ENCODE measurements around the gene ICAM2. TPM values are rescaled to one million over a fixed set of nuclear protein-coding genes. Genes with fewer than 3 reads are reported as not detected.

Gene ICAM2
- polyA plus RNA-seq, 1 of the 3 experiments (the other 2 are of a cell fraction), result 0.08 TPM

GRCh38 chr17:63974594-63975192 is 45.7 kb downstream of the ICAM2 start:
- Histone ChIP-seq H3K4me2 (peak overlapping the region; percentile 56), H3K9me2 (no peaks in the 10 kb centered on the region), H3F3A (replicated peaks; ENCODE audit: insufficient read depth) (no peaks in the 10 kb centered on the region), H3K4me1 (ENCODE audit: control insufficient read depth in 1 of 2, insufficient read depth in 2 of 2, low read depth in 1 of 2, low read length in 1 of 2) (peaks cover 8 to 12% of the 10 kb centered on the region in 2 experiments; a peak in 3 of 4 replicates), H3K27me3 (ENCODE audit: insufficient read depth) (no peaks in the 10 kb centered on the region), H3K4me3 (ENCODE audit: low read depth in 2 of 2, low read length in 1 of 2) (peak overlapping the region in 1 of 2 experiments; percentile 0; a peak in 1 of 4 replicates), H4K20me1 (ENCODE audit: insufficient read depth) (no peaks in the 10 kb centered on the region), H3K27ac (ENCODE audit: low read depth in 2 of 2, low read length in 1 of 2) (peak overlapping the region in 1 of 2 experiments; percentile 16; a peak in 1 of 4 replicates), H3K79me2 (ENCODE audit: insufficient read depth) (no peaks in the 10 kb centered on the region), H3K9ac (no peak overlapping the region), H3K9me3 (no peaks in the 10 kb centered on the region), H2AFZ (ENCODE audit: low read depth) (no peak overlapping the region), H3K36me3 (replicated peaks in 1 of 2; ENCODE audit: control insufficient read depth in 1 of 2, insufficient read depth in 2 of 2, low read length in 1 of 2) (no peaks in the 10 kb centered on the region)
- ChIA-PET CTCF (interaction anchor here (1.0 to 7.8 kb wide), 10 partner anchors 9 to 109 kb away, joined by 3 to 56 read pairs (median 6); partner anchors contain the start of genes CSHL1 and GH1), POLR2A (no interaction called here)
- no peak for DNase-seq
- TF ChIP-seq NRF1 (IDR thresholded peaks at IDR 0.05; ENCODE audit: low read depth, low read length) (no peak), TEAD4 (IDR thresholded peaks at IDR 0.05; ENCODE audit: borderline replicate concordance, insufficient read depth) (no peak), TCF12 (IDR thresholded peaks at IDR 0.05) (peak; percentile 47; the same call in 1 of the 2 replicates), RCOR1 (IDR thresholded peaks at IDR 0.05; ENCODE audit: low read length) (no peak), SIN3A (IDR thresholded peaks at IDR 0.05; ENCODE audit: borderline replicate concordance, low read depth, low read length) (no peak), NFIC (IDR thresholded peaks at IDR 0.05; ENCODE audit: borderline replicate concordance) (peak; percentile 44; the same call in 1 of the 2 replicates), RFX5 (IDR thresholded peaks at IDR 0.05; ENCODE audit: low read length) (no peak), ZBTB33 (IDR thresholded peaks at IDR 0.05; ENCODE audit: borderline replicate concordance, low read depth) (no peak), POLR2AphosphoS5 (IDR thresholded peaks at IDR 0.05; ENCODE audit: low read depth, low read length) (no peak), FOXJ3 (CRISPR knock-in tag; IDR thresholded peaks at IDR 0.05) (no peak), IRF3 (IDR thresholded peaks at IDR 0.05; ENCODE audit: low read depth, low read length) (no peak), MXI1 (IDR thresholded peaks at IDR 0.05; ENCODE audit: low read depth, low read length) (no peak), EP300 (IDR thresholded peaks at IDR 0.05; ENCODE audit: borderline replicate concordance in 1 of 2, low read depth in 1 of 2, low read length in 1 of 2) (no peak), SMC3 (IDR thresholded peaks at IDR 0.05; ENCODE audit: low read depth, low read length) (no peak), ELF1 (IDR thresholded peaks at IDR 0.05) (no peak), FOXM1 (IDR thresholded peaks at IDR 0.05; ENCODE audit: low read depth) (no peak), GATA2 (CRISPR knock-in tag; IDR thresholded peaks at IDR 0.05) (no peak), FOSL2 (IDR thresholded peaks at IDR 0.05; ENCODE audit: borderline replicate concordance, low read depth) (peak; percentile 85; the same call in 1 of the 2 replicates)
- WGBS (ENCODE audit: low lambda C conversion rate), result 51% methylated on average over 10 of the region's 10 CpGs

Data from SK-N-SH (cell line).